GM23338 (cell line): Measurements from ENCODE around the gene MINDY4. TPM values are rescaled to one million over a fixed set of nuclear protein-coding genes. Genes with fewer than 3 reads are reported as not detected.

ENCODE experiments used
- ATAC-seq: fragments of 200-7000 bp; cut with Tn5 transposase; 3 replicates; pipeline ENCODE4 v1.9.1; 2020
- DNase-seq: peaks from one replicate; pipeline ENCODE4 v3.0.0-alpha.2; 2015; ENCODE audit warnings: low spot score
- H2AFZ ChIP-seq: fragments of 200-600 bp; sonication (generic); 2 replicates; pipeline ENCODE4 v1.8.0; 2016; ENCODE audit warnings: antibody characterized with exemption, mild to moderate bottlenecking, moderate library complexity
- H3F3A ChIP-seq: fragments of 200-600 bp; sonication (generic); replicated peaks from 2 replicates; pipeline ENCODE4 v1.8.0; 2017; ENCODE audit warnings: antibody characterized with exemption, mixed run types, low read depth
- H3K27ac ChIP-seq: fragments of 200-600 bp; sonication (generic); 2 replicates; pipeline ENCODE4 v1.6.1; 2016; ENCODE audit warnings: low read depth
- H3K27me3 ChIP-seq: fragments of 200-600 bp; sonication (generic); 2 replicates; pipeline ENCODE4 v1.8.0; 2016; ENCODE audit warnings: mild to moderate bottlenecking, mixed run types, moderate library complexity; ENCODE audit not compliant: insufficient read depth
- H3K36me3 ChIP-seq: fragments of 200-600 bp; sonication (generic); 2 replicates; pipeline ENCODE4 v1.8.0; 2016; ENCODE audit warnings: mild to moderate bottlenecking; ENCODE audit not compliant: insufficient read depth
- H3K4me1 ChIP-seq: fragments of 200-600 bp; sonication (generic); 2 replicates; pipeline ENCODE4 v1.8.0; 2016; ENCODE audit warnings: mild to moderate bottlenecking, moderate library complexity; ENCODE audit not compliant: insufficient read depth
- H3K4me2 ChIP-seq: fragments of 200-600 bp; sonication (generic); 2 replicates; pipeline ENCODE4 v1.7.1; 2017; ENCODE audit warnings: mixed run types
- H3K4me3 ChIP-seq: fragments of 200-600 bp; sonication (generic); 2 replicates; pipeline ENCODE4 v1.6.1; 2016; ENCODE audit warnings: mixed run types
- H3K79me2 ChIP-seq: fragments of 200-600 bp; sonication (generic); replicated peaks from 2 replicates; pipeline ENCODE4 v1.8.0; 2017; ENCODE audit warnings: mild to moderate bottlenecking; ENCODE audit not compliant: insufficient read depth
- H3K9me2 ChIP-seq: fragments of 200-600 bp; sonication (generic); 2 replicates; pipeline ENCODE4 v1.8.0; 2017; ENCODE audit not compliant: insufficient read depth
- H4K20me1 ChIP-seq: fragments of 200-600 bp; sonication (generic); replicated peaks from 2 replicates; pipeline ENCODE4 v1.8.0; 2017; ENCODE audit warnings: mild to moderate bottlenecking; ENCODE audit not compliant: insufficient read depth
- H3K27ac Mint-ChIP-seq: 2 replicates; pipeline ENCODE4 v1.8.0; 2020; ENCODE audit warnings: inconsistent platforms, mild to moderate bottlenecking, moderate library complexity, mixed read lengths
- H3K27me3 Mint-ChIP-seq: 3 replicates; pipeline ENCODE4 v1.8.0; 2022; ENCODE audit warnings: low read depth, mild to moderate bottlenecking, moderate library complexity, mixed read lengths, inconsistent platforms; ENCODE audit not compliant: insufficient read depth, poor library complexity
- H3K36me3 Mint-ChIP-seq: 3 replicates; pipeline ENCODE4 v1.8.0; 2021; ENCODE audit warnings: low read depth, mild to moderate bottlenecking, inconsistent platforms, moderate library complexity, mixed read lengths
- H3K4me1 Mint-ChIP-seq: 3 replicates; pipeline ENCODE4 v1.8.0; 2020; ENCODE audit warnings: mild to moderate bottlenecking, inconsistent platforms, mixed read lengths
- H3K4me3 Mint-ChIP-seq: 3 replicates; pipeline ENCODE4 v1.8.0; 2021; ENCODE audit warnings: moderate library complexity, mild to moderate bottlenecking, inconsistent platforms, mixed read lengths
- H3K9me3 Mint-ChIP-seq: 3 replicates; pipeline ENCODE4 v1.8.0; 2020; ENCODE audit warnings: moderate library complexity, mild to moderate bottlenecking, inconsistent platforms, mixed read lengths
- CREB1 ChIP-seq: fragments of 250-450 bp; sonication (Bioruptor Pico); IDR thresholded peaks from 2 replicates; pipeline ENCODE4 v1.5.0; 2020; ENCODE audit warnings: low read depth, mild to moderate bottlenecking, moderate library complexity
- ETS1 ChIP-seq: IDR thresholded peaks from 2 replicates; pipeline ENCODE4 v1.6.1; 2016; ENCODE audit warnings: antibody characterized with exemption
- EZH2 ChIP-seq: fragments of 200-600 bp; sonication (generic); IDR thresholded peaks from one replicate; pipeline ENCODE4 v1.8.0; 2017; ENCODE audit warnings: antibody characterized with exemption, mild to moderate bottlenecking, low read depth; ENCODE audit not compliant: unreplicated experiment
- EZH2phosphoT487 ChIP-seq: fragments of 200-600 bp; sonication (generic); IDR thresholded peaks from one replicate; pipeline ENCODE4 v1.8.1; 2018; ENCODE audit warnings: antibody characterized with exemption; ENCODE audit not compliant: unreplicated experiment
- POLR2AphosphoS5 ChIP-seq: IDR thresholded peaks from 2 replicates; pipeline ENCODE4 v1.6.1; 2016; ENCODE audit warnings: antibody characterized with exemption, low read depth
- STAT1 ChIP-seq: IDR thresholded peaks from one replicate; pipeline ENCODE4 v1.6.1; 2016; ENCODE audit warnings: antibody characterized with exemption; ENCODE audit not compliant: unreplicated experiment
- ZNF114 ChIP-seq: fragments of 250-450 bp; sonication (Bioruptor Pico); IDR thresholded peaks from 2 replicates; pipeline ENCODE4 v1.5.0; 2020; ENCODE audit warnings: mild to moderate bottlenecking, moderate library complexity
- ZNF331 ChIP-seq: fragments of 250-450 bp; sonication (Bioruptor Pico); IDR thresholded peaks from 2 replicates; pipeline ENCODE4 v1.5.0; 2020; ENCODE audit warnings: low read depth, mild to moderate bottlenecking, moderate library complexity
- ZNF462 ChIP-seq: fragments of 250-450 bp; sonication (Bioruptor Pico); IDR thresholded peaks from 2 replicates; pipeline ENCODE4 v1.5.0; 2020; ENCODE audit warnings: mild to moderate bottlenecking, moderate library complexity
- polyA plus RNA-seq: library from polyadenylated mRNA; unstranded; fragments of >200 nt; fragmentation: Nextera tagmentation; extraction: Ambion mirVana; gene quantifications from 2 replicates; pipeline ENCODE4 v1.2.1, GENCODE V29; 2016
- total RNA-seq: library from RNA; depleted of rRNA; stranded (reverse); fragments of >200 nt; shearing (Covaris generic); gene quantifications from 2 replicates; pipeline ENCODE4 v1.2.3, GENCODE V29; 2014

MINDY4 gene
- total and polyA plus RNA-seq, 2 experiments from 2014 or later = 1.7 to 4.4 TPM

- H3K27me3 Mint-ChIP-seq = no peaks in the 10 kb centered on the region
- Histone ChIP-seq H3F3A (no peaks in the 10 kb centered on the region), H3K4me2 (no peak overlapping the region), H3K27me3 (no peaks in the 10 kb centered on the region), H3K36me3 (no peaks in the 10 kb centered on the region), H3K79me2 (no peaks in the 10 kb centered on the region), H4K20me1 (no peaks in the 10 kb centered on the region), H3K4me3 (no peak overlapping the region), H2AFZ (no peak overlapping the region), H3K4me1 (no peaks in the 10 kb centered on the region), H3K27ac (no peak overlapping the region), H3K9me2 (no peaks in the 10 kb centered on the region)
- TF ChIP-seq EZH2 = no peak
- TF ChIP-seq CREB1 (CRISPR knock-in tag) = no peak
- no peak for TF ChIP-seq EZH2phosphoT487
- no peak for TF ChIP-seq ZNF331
- no peak for TF ChIP-seq ZNF114 (CRISPR knock-in tag)
- TF ChIP-seq ETS1 = no peak
- TF ChIP-seq STAT1 = no peak
- no peak for TF ChIP-seq POLR2AphosphoS5
- TF ChIP-seq ZNF462 = no peak
- H3K36me3 Mint-ChIP-seq = no peaks in the 10 kb centered on the region; the same call in 1 of the 3 replicates
- ATAC-seq (no peak), DNase-seq (no peak)
- no peak overlapping the region for H3K27ac Mint-ChIP-seq
- H3K9me3 Mint-ChIP-seq = no peaks in the 10 kb centered on the region
- peaks cover 12% of the 10 kb centered on the region; the same call in 2 of the 3 replicates for H3K4me1 Mint-ChIP-seq
- H3K4me3 Mint-ChIP-seq = no peak overlapping the region
Observed at GRCh38 chr7:30789334-30789711, 18.1 kb downstream of the MINDY4 start.
